ENCODE results near the gene C8A. TPM values are rescaled to one million over a fixed set of nuclear protein-coding genes. Genes with fewer than 3 reads are reported as not detected.

C8A gene
- total and polyA plus RNA-seq, 4 donors: 144 to 669 (median 275) TPM

DNA sequence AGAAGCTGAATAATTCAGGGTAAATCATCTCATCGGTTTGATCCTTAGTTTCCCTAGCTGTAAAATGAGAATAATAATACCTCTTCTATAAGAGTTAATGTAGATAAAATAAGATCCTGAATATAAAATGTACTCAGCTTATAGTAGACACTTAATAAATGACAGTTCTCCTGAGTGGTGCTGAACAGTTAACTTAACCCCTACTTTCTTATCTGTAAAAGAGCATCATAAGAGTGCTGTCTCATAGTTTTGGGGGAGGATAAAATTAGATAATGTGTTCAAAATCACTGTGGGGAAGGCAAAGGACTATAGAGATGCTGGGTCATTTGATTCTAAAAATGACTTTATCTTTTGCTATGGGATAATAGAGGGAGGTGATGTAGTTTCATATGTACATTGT lies 593 bp downstream of the C8A start:
- H3K4me3 ChIP-seq (ENCODE audit: low read depth in 1 of 3, low read length in 3 of 3): peak overlapping the region; percentile 50 to 85 (median 80)
- peak overlapping the region; percentile 94 to 100 for H3K9ac ChIP-seq (ENCODE audit: low read depth in 1 of 2, low read length in 2 of 2)
- TF ChIP-seq HNF4G (IDR thresholded peaks at IDR 0.05): no peak
- TF ChIP-seq, protein P1, sequence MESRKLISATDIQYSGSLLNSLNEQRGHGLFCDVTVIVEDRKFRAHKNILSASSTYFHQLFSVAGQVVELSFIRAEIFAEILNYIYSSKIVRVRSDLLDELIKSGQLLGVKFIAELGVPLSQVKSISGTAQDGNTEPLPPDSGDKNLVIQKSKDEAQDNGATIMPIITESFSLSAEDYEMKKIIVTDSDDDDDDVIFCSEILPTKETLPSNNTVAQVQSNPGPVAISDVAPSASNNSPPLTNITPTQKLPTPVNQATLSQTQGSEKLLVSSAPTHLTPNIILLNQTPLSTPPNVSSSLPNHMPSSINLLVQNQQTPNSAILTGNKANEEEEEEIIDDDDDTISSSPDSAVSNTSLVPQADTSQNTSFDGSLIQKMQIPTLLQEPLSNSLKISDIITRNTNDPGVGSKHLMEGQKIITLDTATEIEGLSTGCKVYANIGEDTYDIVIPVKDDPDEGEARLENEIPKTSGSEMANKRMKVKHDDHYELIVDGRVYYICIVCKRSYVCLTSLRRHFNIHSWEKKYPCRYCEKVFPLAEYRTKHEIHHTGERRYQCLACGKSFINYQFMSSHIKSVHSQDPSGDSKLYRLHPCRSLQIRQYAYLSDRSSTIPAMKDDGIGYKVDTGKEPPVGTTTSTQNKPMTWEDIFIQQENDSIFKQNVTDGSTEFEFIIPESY (IDR thresholded peaks at IDR 0.05): no peak
- TF ChIP-seq RXRA (IDR thresholded peaks at IDR 0.05): no peak
- no peak for TF ChIP-seq YY1 (IDR thresholded peaks at IDR 0.05)
- TF ChIP-seq, protein P2, sequence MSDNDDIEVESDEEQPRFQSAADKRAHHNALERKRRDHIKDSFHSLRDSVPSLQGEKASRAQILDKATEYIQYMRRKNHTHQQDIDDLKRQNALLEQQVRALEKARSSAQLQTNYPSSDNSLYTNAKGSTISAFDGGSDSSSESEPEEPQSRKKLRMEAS (IDR thresholded peaks at IDR 0.05): no peak
- no peak for TF ChIP-seq FOXA2 (IDR thresholded peaks at IDR 0.05)
- TF ChIP-seq EGR1 (IDR thresholded peaks at IDR 0.05; ENCODE audit: low read depth in 2 of 2): no peak
- TF ChIP-seq GABPA (IDR thresholded peaks at IDR 0.05 in 1 of 2, conservative IDR thresholded peaks at IDR 0.05 in 1 of 2): no peak
- TF ChIP-seq, protein P3, sequence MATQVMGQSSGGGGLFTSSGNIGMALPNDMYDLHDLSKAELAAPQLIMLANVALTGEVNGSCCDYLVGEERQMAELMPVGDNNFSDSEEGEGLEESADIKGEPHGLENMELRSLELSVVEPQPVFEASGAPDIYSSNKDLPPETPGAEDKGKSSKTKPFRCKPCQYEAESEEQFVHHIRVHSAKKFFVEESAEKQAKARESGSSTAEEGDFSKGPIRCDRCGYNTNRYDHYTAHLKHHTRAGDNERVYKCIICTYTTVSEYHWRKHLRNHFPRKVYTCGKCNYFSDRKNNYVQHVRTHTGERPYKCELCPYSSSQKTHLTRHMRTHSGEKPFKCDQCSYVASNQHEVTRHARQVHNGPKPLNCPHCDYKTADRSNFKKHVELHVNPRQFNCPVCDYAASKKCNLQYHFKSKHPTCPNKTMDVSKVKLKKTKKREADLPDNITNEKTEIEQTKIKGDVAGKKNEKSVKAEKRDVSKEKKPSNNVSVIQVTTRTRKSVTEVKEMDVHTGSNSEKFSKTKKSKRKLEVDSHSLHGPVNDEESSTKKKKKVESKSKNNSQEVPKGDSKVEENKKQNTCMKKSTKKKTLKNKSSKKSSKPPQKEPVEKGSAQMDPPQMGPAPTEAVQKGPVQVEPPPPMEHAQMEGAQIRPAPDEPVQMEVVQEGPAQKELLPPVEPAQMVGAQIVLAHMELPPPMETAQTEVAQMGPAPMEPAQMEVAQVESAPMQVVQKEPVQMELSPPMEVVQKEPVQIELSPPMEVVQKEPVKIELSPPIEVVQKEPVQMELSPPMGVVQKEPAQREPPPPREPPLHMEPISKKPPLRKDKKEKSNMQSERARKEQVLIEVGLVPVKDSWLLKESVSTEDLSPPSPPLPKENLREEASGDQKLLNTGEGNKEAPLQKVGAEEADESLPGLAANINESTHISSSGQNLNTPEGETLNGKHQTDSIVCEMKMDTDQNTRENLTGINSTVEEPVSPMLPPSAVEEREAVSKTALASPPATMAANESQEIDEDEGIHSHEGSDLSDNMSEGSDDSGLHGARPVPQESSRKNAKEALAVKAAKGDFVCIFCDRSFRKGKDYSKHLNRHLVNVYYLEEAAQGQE (IDR thresholded peaks at IDR 0.05): no peak
- no peak for TF ChIP-seq FOXA1 (IDR thresholded peaks at IDR 0.05)
- TF ChIP-seq TAF1 (conservative IDR thresholded peaks at IDR 0.05): no peak
- TF ChIP-seq RAD21 (IDR thresholded peaks at IDR 0.05): no peak
- TF ChIP-seq SP1 (IDR thresholded peaks at IDR 0.05): no peak
- TF ChIP-seq JUND (IDR thresholded peaks at IDR 0.05): no peak
- TF ChIP-seq, protein P4, sequence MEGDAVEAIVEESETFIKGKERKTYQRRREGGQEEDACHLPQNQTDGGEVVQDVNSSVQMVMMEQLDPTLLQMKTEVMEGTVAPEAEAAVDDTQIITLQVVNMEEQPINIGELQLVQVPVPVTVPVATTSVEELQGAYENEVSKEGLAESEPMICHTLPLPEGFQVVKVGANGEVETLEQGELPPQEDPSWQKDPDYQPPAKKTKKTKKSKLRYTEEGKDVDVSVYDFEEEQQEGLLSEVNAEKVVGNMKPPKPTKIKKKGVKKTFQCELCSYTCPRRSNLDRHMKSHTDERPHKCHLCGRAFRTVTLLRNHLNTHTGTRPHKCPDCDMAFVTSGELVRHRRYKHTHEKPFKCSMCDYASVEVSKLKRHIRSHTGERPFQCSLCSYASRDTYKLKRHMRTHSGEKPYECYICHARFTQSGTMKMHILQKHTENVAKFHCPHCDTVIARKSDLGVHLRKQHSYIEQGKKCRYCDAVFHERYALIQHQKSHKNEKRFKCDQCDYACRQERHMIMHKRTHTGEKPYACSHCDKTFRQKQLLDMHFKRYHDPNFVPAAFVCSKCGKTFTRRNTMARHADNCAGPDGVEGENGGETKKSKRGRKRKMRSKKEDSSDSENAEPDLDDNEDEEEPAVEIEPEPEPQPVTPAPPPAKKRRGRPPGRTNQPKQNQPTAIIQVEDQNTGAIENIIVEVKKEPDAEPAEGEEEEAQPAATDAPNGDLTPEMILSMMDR (IDR thresholded peaks at IDR 0.05; ENCODE audit: low read depth, low read length, missing input control): no peak
- TF ChIP-seq, protein P5, sequence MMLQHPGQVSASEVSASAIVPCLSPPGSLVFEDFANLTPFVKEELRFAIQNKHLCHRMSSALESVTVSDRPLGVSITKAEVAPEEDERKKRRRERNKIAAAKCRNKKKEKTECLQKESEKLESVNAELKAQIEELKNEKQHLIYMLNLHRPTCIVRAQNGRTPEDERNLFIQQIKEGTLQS (IDR thresholded peaks at IDR 0.05): no peak
- H3K9me3 ChIP-seq (ENCODE audit: control insufficient read depth in 4 of 4, low read length in 3 of 4): no peaks in the 10 kb centered on the region
- H3K4me1 ChIP-seq (ENCODE audit: control insufficient read depth in 4 of 4, insufficient read depth in 4 of 4, low read length in 3 of 4): peaks cover 0 to 29% (median 9%) of the 10 kb centered on the region in 4 donors
- DNase-seq (ENCODE audit: low spot score): no peak
- WGBS: 35% methylated on average over 1 of the region's 1 CpG
- no peaks in the 10 kb centered on the region for H3K27me3 ChIP-seq (ENCODE audit: control insufficient read depth in 4 of 4, insufficient read depth in 4 of 4, low read length in 3 of 4)
- peak overlapping the region; percentile 93 to 97 for H3K27ac ChIP-seq (ENCODE audit: low read depth in 1 of 2, low read length in 2 of 2)
- no peaks in the 10 kb centered on the region for H3K36me3 ChIP-seq (ENCODE audit: control insufficient read depth in 4 of 4, insufficient read depth in 3 of 4, low read depth in 1 of 4, low read length in 3 of 4)

DNA sequence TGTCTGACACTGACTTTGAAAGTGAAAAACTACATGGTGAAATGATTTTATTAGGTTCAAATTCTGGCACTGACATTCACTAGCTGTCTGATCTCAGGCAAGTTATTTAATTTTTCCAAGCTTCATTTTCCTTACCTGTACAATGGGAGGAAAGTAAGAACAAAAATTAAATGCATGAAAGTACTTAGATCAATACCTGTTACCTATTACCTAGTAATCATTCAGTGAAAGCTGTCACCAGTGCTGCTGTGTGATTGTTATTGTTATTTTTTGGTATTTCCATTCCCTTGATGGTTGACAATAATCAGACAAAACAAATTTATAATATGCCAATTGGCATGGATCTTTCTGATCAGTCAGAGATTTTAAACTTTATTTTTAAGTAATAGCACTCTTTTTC lies 1.6 kb downstream of the C8A start:
- H3K27me3 ChIP-seq (ENCODE audit: control insufficient read depth in 4 of 4, insufficient read depth in 4 of 4, low read length in 3 of 4): no peaks in the 10 kb centered on the region
- no peaks in the 10 kb centered on the region for H3K9me3 ChIP-seq (ENCODE audit: control insufficient read depth in 4 of 4, low read length in 3 of 4)

More for the DNA sequence above, 1.6 kb downstream of the C8A start:
- TF ChIP-seq, protein P3 (IDR thresholded peaks at IDR 0.05): peak; percentile 35
- TF ChIP-seq RAD21 (IDR thresholded peaks at IDR 0.05) (peak in 1 of 2 donors; percentile 4), RXRA (IDR thresholded peaks at IDR 0.05) (peak in 1 of 2 donors; percentile 34), YY1 (IDR thresholded peaks at IDR 0.05) (peak; percentile 10), HNF4G (IDR thresholded peaks at IDR 0.05) (no peak), GABPA (IDR thresholded peaks at IDR 0.05 in 1 of 2, conservative IDR thresholded peaks at IDR 0.05 in 1 of 2) (no peak), HNF4A (conservative IDR thresholded peaks at IDR 0.05) (peak in 1 of 2 donors; percentile 1)
- TF ChIP-seq, protein P4 (IDR thresholded peaks at IDR 0.05; ENCODE audit: low read depth, low read length, missing input control): no peak
- Histone ChIP-seq H3K4me3 (ENCODE audit: low read depth in 1 of 3, low read length in 3 of 3) (peak overlapping the region; percentile 50 to 85 (median 80)), H3K4me1 (ENCODE audit: control insufficient read depth in 4 of 4, insufficient read depth in 4 of 4, low read length in 3 of 4) (peaks cover 3 to 37% (median 10%) of the 10 kb centered on the region in 4 donors), H3K27ac (ENCODE audit: low read depth in 1 of 2, low read length in 2 of 2) (peak overlapping the region; percentile 93 to 97), H3K9ac (ENCODE audit: low read depth in 1 of 2, low read length in 2 of 2) (peak overlapping the region; percentile 94 to 100), H3K36me3 (ENCODE audit: control insufficient read depth in 4 of 4, insufficient read depth in 3 of 4, low read depth in 1 of 4, low read length in 3 of 4) (peaks cover 0 to 6% (median 0%) of the 10 kb centered on the region in 4 donors)
- no peak for DNase-seq (ENCODE audit: low spot score)
